ENCODE measurements around the gene MYLK.

Gene MYLK

DNA sequence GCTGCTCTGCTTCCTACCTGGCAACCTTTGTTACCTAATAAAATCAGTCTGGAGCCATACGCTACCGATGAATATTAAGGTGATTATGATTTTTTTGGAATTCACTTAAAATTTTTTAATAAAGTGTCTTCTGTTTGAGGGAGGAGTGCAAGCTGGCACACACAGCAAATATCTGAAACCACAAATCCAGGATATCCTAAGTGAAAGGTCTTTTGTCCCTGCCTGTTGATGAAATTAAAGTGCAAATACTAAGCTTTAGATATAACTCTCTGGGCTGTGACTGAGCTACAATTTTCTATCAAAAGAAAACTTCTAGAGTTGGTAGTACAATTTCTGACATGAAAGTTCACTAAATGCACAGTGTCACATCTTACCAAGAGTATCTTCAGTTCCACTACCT, 322.9 kb downstream of the MYLK start:
- no peaks in the 10 kb centered on the region for H4K20me1 ChIP-seq (ENCODE audit: insufficient read depth, low read length, poor library complexity, severe bottlenecking)
- H3K4me1 ChIP-seq (ENCODE audit: insufficient read depth, low read length, poor library complexity, severe bottlenecking): no peaks in the 10 kb centered on the region
- no peaks in the 10 kb centered on the region for H3K27me3 ChIP-seq (ENCODE audit: insufficient read depth, low read length, poor library complexity, severe bottlenecking)
- no peak overlapping the region for H3K9ac ChIP-seq (ENCODE audit: low read depth, low read length, poor library complexity, severe bottlenecking)
- H3F3A ChIP-seq (ENCODE audit: low read depth): no peaks in the 10 kb centered on the region
- H3K9me3 ChIP-seq (ENCODE audit: insufficient read depth, low read depth, low read length): no peaks in the 10 kb centered on the region
- no peak for TF ChIP-seq EZH2phosphoT487 (IDR thresholded peaks at IDR 0.05; ENCODE audit: borderline replicate concordance)
- TF ChIP-seq, protein P1, sequence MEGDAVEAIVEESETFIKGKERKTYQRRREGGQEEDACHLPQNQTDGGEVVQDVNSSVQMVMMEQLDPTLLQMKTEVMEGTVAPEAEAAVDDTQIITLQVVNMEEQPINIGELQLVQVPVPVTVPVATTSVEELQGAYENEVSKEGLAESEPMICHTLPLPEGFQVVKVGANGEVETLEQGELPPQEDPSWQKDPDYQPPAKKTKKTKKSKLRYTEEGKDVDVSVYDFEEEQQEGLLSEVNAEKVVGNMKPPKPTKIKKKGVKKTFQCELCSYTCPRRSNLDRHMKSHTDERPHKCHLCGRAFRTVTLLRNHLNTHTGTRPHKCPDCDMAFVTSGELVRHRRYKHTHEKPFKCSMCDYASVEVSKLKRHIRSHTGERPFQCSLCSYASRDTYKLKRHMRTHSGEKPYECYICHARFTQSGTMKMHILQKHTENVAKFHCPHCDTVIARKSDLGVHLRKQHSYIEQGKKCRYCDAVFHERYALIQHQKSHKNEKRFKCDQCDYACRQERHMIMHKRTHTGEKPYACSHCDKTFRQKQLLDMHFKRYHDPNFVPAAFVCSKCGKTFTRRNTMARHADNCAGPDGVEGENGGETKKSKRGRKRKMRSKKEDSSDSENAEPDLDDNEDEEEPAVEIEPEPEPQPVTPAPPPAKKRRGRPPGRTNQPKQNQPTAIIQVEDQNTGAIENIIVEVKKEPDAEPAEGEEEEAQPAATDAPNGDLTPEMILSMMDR (conservative IDR thresholded peaks at IDR 0.05; ENCODE audit: low read length): no peak
- H3K9me2 ChIP-seq (replicated peaks; ENCODE audit: low read depth, low read length): no peaks in the 10 kb centered on the region
- no peak overlapping the region for H3K4me3 ChIP-seq (ENCODE audit: low read length, poor library complexity, severe bottlenecking)
- H3K4me2 ChIP-seq (ENCODE audit: low read depth, low read length, poor library complexity, severe bottlenecking): no peak overlapping the region
- H3K79me2 ChIP-seq (ENCODE audit: insufficient read depth, low read length): no peaks in the 10 kb centered on the region
- peaks cover 14% of the 10 kb centered on the region; the same call in 1 of the 2 replicates for H3K36me3 ChIP-seq (ENCODE audit: insufficient read depth, low read length)
- H2AFZ ChIP-seq (ENCODE audit: low read length): no peak overlapping the region

Data from Loucy (cell line).